HepG2 (cell line): ENCODE results near the gene SEPHS2. TPM values are rescaled to one million over a fixed set of nuclear protein-coding genes. Genes with fewer than 3 reads are reported as not detected.
A peak's percentile ranks its signal among the peaks of the same experiment; 100 is the strongest.

ENCODE experiments used
- ASH2L ChIP-seq: fragments of 300-600, 200-600 bp; sonication (generic); IDR thresholded peaks from 2 replicates; pipeline ENCODE4 v1.7.0; 2017; ENCODE audit warnings: low read depth, mild to moderate bottlenecking, moderate library complexity, mixed read lengths, low read length; ENCODE audit not compliant: insufficient read length
- DNMT3B ChIP-seq: conservative IDR thresholded peaks from 2 replicates; pipeline ENCODE4 v1.6.1; 2016; ENCODE audit warnings: missing biosample characterization, control low read depth
- E2F2 ChIP-seq: sonication (generic); formaldehyde crosslinking; IDR thresholded peaks from 2 replicates; pipeline ENCODE4 v1.4.0; 2020; ENCODE audit warnings: missing genetic modification reagents, borderline replicate concordance
- ELF3 ChIP-seq: IDR thresholded peaks from 2 replicates; pipeline ENCODE4 v1.6.1; 2016; ENCODE audit warnings: missing genetic modification reagents, missing compliant biosample characterization
- FOXK2 ChIP-seq: fragments of 450-650 bp; IDR thresholded peaks from 2 replicates; pipeline ENCODE4 v1.6.1; 2016
- GATA4 ChIP-seq: sonication (generic); IDR thresholded peaks from 2 replicates; pipeline ENCODE4 v1.6.1; 2016; ENCODE audit warnings: antibody characterized with exemption, low read depth, borderline replicate concordance
- MED1 ChIP-seq: sonication (generic); formaldehyde crosslinking; IDR thresholded peaks from 2 replicates; pipeline ENCODE4 v1.4.0; 2020; ENCODE audit warnings: missing genetic modification reagents
- NR2C2 ChIP-seq: sonication (generic); formaldehyde crosslinking; IDR thresholded peaks from 2 replicates; pipeline ENCODE4 v1.4.0; 2020; ENCODE audit warnings: missing genetic modification reagents, mild to moderate bottlenecking, moderate library complexity, borderline replicate concordance
- PRDM10 ChIP-seq: sonication (generic); formaldehyde crosslinking; IDR thresholded peaks from 2 replicates; pipeline ENCODE4 v1.4.0; 2020; ENCODE audit warnings: low read depth, missing genetic modification reagents
- RAD21 ChIP-seq: fragments of 450-650 bp; formaldehyde crosslinking; IDR thresholded peaks from 2 replicates; pipeline ENCODE4 v1.5.0; 2020; ENCODE audit warnings: mild to moderate bottlenecking
- RFX5 ChIP-seq: IDR thresholded peaks from 2 replicates; pipeline ENCODE4 v1.6.1; 2011; ENCODE audit warnings: low read depth, low read length, improper control_type of control experiment
- RXRA ChIP-seq: sonication (generic); formaldehyde crosslinking; IDR thresholded peaks from 2 replicates; pipeline ENCODE4 v1.5.1; 2020; ENCODE audit warnings: missing genetic modification reagents
- SAFB2 ChIP-seq: sonication (generic); formaldehyde crosslinking; IDR thresholded peaks from 2 replicates; pipeline ENCODE4 v1.5.1; 2020; ENCODE audit warnings: missing genetic modification reagents, low read depth, mild to moderate bottlenecking, borderline replicate concordance
- SATB2 ChIP-seq: sonication (generic); formaldehyde crosslinking; IDR thresholded peaks from 2 replicates; pipeline ENCODE4 v1.5.0; 2020; ENCODE audit warnings: missing genetic modification reagents
- SNAI1 ChIP-seq: sonication (generic); formaldehyde crosslinking; IDR thresholded peaks from 2 replicates; pipeline ENCODE4 v1.5.0; 2020; ENCODE audit warnings: mild to moderate bottlenecking, missing genetic modification reagents, borderline replicate concordance
- TARDBP ChIP-seq: sonication (generic); formaldehyde crosslinking; IDR thresholded peaks from 2 replicates; pipeline ENCODE4 v1.8.0; 2022; ENCODE audit warnings: mild to moderate bottlenecking, missing genetic modification reagents
- TERF1 ChIP-seq: sonication (generic); formaldehyde crosslinking; IDR thresholded peaks from 2 replicates; pipeline ENCODE4 v1.8.0; 2022; ENCODE audit warnings: mild to moderate bottlenecking, missing genetic modification reagents, moderate library complexity
- ZFP82 ChIP-seq: sonication (generic); formaldehyde crosslinking; IDR thresholded peaks from 2 replicates; pipeline ENCODE4 v1.5.1; 2020; ENCODE audit warnings: mild to moderate bottlenecking, missing genetic modification reagents, borderline replicate concordance
- ZNF34 ChIP-seq: sonication (generic); formaldehyde crosslinking; IDR thresholded peaks from 2 replicates; pipeline ENCODE4 v1.4.0; 2020; ENCODE audit warnings: mild to moderate bottlenecking, missing genetic modification reagents, borderline replicate concordance
- ZNF530 ChIP-seq: sonication (generic); formaldehyde crosslinking; IDR thresholded peaks from 2 replicates; pipeline ENCODE4 v1.5.0; 2020; ENCODE audit warnings: low read depth, mild to moderate bottlenecking, missing genetic modification reagents
- ZNF567 ChIP-seq: sonication (generic); formaldehyde crosslinking; IDR thresholded peaks from 2 replicates; pipeline ENCODE4 v1.8.1; 2023; ENCODE audit warnings: mild to moderate bottlenecking, missing genetic modification reagents, borderline replicate concordance
- ZNF577 ChIP-seq: sonication (generic); formaldehyde crosslinking; IDR thresholded peaks from 2 replicates; pipeline ENCODE4 v1.4.0; 2020; ENCODE audit warnings: mild to moderate bottlenecking, low read depth, missing genetic modification reagents, borderline replicate concordance
- ZNF784 ChIP-seq: sonication (generic); formaldehyde crosslinking; IDR thresholded peaks from 2 replicates; pipeline ENCODE4 v1.5.1; 2020; ENCODE audit warnings: missing genetic modification reagents, mild to moderate bottlenecking, borderline replicate concordance
- ZNF841 ChIP-seq: sonication (generic); formaldehyde crosslinking; IDR thresholded peaks from 2 replicates; pipeline ENCODE4 v1.8.1; 2023; ENCODE audit warnings: missing genetic modification reagents, borderline replicate concordance
- polyA plus RNA-seq, 8 experiments: library from polyadenylated mRNA; depleted of rRNA in 3 of 8; stranded (reverse) in 7 of 8; unstranded in 1 of 8; fragments of >200 nt; fragmentation: Illumina TruSeq in 4 of 8; extraction: Trizol in 4 of 8; gene quantifications; 2 replicates each; pipeline versions ENCODE4 v1.2.1 to v1.2.3, GENCODE V29; 2011 to 2016; ENCODE audit warnings: low read depth in 4 of 8, missing spikeins in 1 of 8, mixed read lengths in 1 of 8; ENCODE audit not compliant: insufficient read depth in 1 of 8
- total RNA-seq, 5 experiments: library from RNA; depleted of rRNA; stranded (reverse); fragments of >200 nt; fragmentation: Illumina TruSeq; extraction: Trizol; gene quantifications; 2 replicates each; pipeline ENCODE4 v1.2.3, GENCODE V29; 2016; ENCODE audit warnings: low read depth in 1 of 5

Gene SEPHS2
- total and polyA plus RNA-seq, 2 of the 13 experiments (the other 11 are each of a cell fraction or from before 2014, with no cell fraction given) = 20.7 to 127 TPM

GRCh38 chr16:30430428-30430970, 15.2 kb downstream of the SEPHS2 start (continued):
- TF ChIP-seq SATB2 (CRISPR knock-in tag) (peak; percentile 49; the same call in 1 of the 2 replicates), TARDBP (CRISPR knock-in tag) (peak; percentile 56; the same call in 1 of the 2 replicates), DNMT3B (CRISPR knock-in tag) (no peak), ZNF34 (CRISPR knock-in tag) (no peak), NR2C2 (CRISPR knock-in tag) (no peak; the same call in 1 of the 2 replicates), PRDM10 (CRISPR knock-in tag) (no peak), ZNF841 (CRISPR knock-in tag) (no peak; the same call in 1 of the 2 replicates), TERF1 (CRISPR knock-in tag) (no peak), E2F2 (CRISPR knock-in tag) (no peak), SNAI1 (no peak), ASH2L (peak; percentile 20), ZNF567 (CRISPR knock-in tag) (no peak; the same call in 1 of the 2 replicates), ELF3 (CRISPR knock-in tag) (no peak; the same call in 1 of the 2 replicates), ZNF577 (CRISPR knock-in tag) (0 out of 2 replicates have a peak, but pooled peaks have one; percentile 21), FOXK2 (no peak), MED1 (CRISPR knock-in tag) (no peak; the same call in 1 of the 2 replicates), RAD21 (CRISPR knock-in tag) (peak; percentile 66), SAFB2 (CRISPR knock-in tag) (no peak; the same call in none of the 2 replicates), ZNF530 (CRISPR knock-in tag) (no peak), ZNF784 (0 out of 2 replicates have a peak, but pooled peaks have one; percentile 18), RXRA (peak; percentile 44; the same call in 1 of the 2 replicates), GATA4 (no peak), ZFP82 (CRISPR knock-in tag) (no peak), RFX5 (no peak)
